Measurements from ENCODE around the gene C11orf42.

The C11orf42 gene

GRCh38 chr11:6223854-6224253 lies 18.5 kb downstream of the C11orf42 start:
- H3K4me3 ChIP-seq (ENCODE audit: low read depth, low read length), result no peak overlapping the region
- TF ChIP-seq CTCF (IDR thresholded peaks at IDR 0.05; ENCODE audit: borderline replicate concordance, insufficient read depth, low read depth, low read length), result no peak

GRCh38 chr11:6224421-6224820 lies 19.1 kb downstream of the C11orf42 start:
- no peak overlapping the region for H3K4me3 ChIP-seq (ENCODE audit: low read depth, low read length)
- TF ChIP-seq CTCF (IDR thresholded peaks at IDR 0.05; ENCODE audit: borderline replicate concordance, insufficient read depth, low read depth, low read length), result no peak

GRCh38 chr11:6225024-6225423 lies 19.7 kb downstream of the C11orf42 start:
- no peak for TF ChIP-seq CTCF (IDR thresholded peaks at IDR 0.05; ENCODE audit: borderline replicate concordance, insufficient read depth, low read depth, low read length)

GRCh38 chr11:6225896-6226295 lies 20.5 kb downstream of the C11orf42 start:
- TF ChIP-seq CTCF (IDR thresholded peaks at IDR 0.05; ENCODE audit: borderline replicate concordance, insufficient read depth, low read depth, low read length), result no peak

More at GRCh38 chr11:6225024-6225423, 19.7 kb downstream of the C11orf42 start:
- H3K4me3 ChIP-seq (ENCODE audit: low read depth, low read length), result no peak overlapping the region

GRCh38 chr11:6228520-6228919 lies 23.2 kb downstream of the C11orf42 start:
- no peak for TF ChIP-seq CTCF (IDR thresholded peaks at IDR 0.05; ENCODE audit: borderline replicate concordance, insufficient read depth, low read depth, low read length)
- H3K4me3 ChIP-seq (ENCODE audit: low read depth, low read length), result no peak overlapping the region

More at GRCh38 chr11:6225896-6226295, 20.5 kb downstream of the C11orf42 start:
- H3K4me3 ChIP-seq (ENCODE audit: low read depth, low read length), result no peak overlapping the region

- no peak for TF ChIP-seq CTCF (IDR thresholded peaks at IDR 0.05; ENCODE audit: borderline replicate concordance, insufficient read depth, low read depth, low read length)
- H3K4me3 ChIP-seq (ENCODE audit: low read depth, low read length), result no peak overlapping the region
These were observed 24.6 kb downstream of the C11orf42 start for GRCh38 chr11:6229911-6230310.

- no peak overlapping the region for H3K4me3 ChIP-seq (ENCODE audit: low read depth, low read length)
- TF ChIP-seq CTCF (IDR thresholded peaks at IDR 0.05; ENCODE audit: borderline replicate concordance, insufficient read depth, low read depth, low read length), result no peak
These were observed 27.5 kb downstream of the C11orf42 start for GRCh38 chr11:6232899-6233298.
